ENCODE results near the gene ADARB1.

Gene ADARB1

DNA sequence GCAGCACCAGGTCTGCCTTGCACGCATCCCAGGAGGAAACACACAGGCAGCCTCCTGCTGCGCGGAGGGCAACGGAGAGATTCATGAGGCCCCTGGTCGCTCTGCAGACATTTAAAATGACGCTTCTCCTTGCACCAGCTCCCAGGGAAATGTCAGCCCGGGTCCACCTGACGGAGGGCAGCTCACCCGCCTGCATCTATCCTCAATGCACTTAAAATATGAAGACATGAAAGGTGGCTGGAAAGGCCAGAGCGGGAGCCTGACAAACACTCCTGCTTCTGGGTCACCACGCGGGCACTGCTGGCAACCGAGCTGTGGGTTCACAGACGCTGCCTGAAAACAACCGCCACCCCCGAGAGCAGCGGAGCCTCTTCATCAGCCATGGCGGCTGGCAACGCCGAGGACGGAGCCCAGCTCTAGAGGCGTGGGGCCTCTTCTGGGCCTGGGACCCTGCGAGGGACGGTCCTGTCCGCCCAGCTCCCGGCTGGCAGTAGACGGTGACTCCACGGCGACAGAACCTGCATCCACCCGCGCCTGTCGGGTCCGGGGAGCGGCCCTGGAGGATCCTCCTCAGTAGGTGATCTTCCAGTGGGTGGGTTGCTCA lies 190.6 kb downstream of the ADARB1 start:
- Histone ChIP-seq H3K4me1 (ENCODE audit: control insufficient read depth in 1 of 2, insufficient read depth in 1 of 2, low read depth in 1 of 2, low read length in 1 of 2) (no peaks in the 10 kb centered on the region), H3K27ac (no peak overlapping the region), H3K9me3 (no peaks in the 10 kb centered on the region), H3K36me3 (peaks cover 62% of the 10 kb centered on the region), H3K27me3 (no peaks in the 10 kb centered on the region), H3K4me3 (ENCODE audit: low read depth in 1 of 2, low read length in 1 of 2) (no peak overlapping the region)
- TF ChIP-seq, protein P1, sequence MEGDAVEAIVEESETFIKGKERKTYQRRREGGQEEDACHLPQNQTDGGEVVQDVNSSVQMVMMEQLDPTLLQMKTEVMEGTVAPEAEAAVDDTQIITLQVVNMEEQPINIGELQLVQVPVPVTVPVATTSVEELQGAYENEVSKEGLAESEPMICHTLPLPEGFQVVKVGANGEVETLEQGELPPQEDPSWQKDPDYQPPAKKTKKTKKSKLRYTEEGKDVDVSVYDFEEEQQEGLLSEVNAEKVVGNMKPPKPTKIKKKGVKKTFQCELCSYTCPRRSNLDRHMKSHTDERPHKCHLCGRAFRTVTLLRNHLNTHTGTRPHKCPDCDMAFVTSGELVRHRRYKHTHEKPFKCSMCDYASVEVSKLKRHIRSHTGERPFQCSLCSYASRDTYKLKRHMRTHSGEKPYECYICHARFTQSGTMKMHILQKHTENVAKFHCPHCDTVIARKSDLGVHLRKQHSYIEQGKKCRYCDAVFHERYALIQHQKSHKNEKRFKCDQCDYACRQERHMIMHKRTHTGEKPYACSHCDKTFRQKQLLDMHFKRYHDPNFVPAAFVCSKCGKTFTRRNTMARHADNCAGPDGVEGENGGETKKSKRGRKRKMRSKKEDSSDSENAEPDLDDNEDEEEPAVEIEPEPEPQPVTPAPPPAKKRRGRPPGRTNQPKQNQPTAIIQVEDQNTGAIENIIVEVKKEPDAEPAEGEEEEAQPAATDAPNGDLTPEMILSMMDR (IDR thresholded peaks at IDR 0.05): no peak

DNA sequence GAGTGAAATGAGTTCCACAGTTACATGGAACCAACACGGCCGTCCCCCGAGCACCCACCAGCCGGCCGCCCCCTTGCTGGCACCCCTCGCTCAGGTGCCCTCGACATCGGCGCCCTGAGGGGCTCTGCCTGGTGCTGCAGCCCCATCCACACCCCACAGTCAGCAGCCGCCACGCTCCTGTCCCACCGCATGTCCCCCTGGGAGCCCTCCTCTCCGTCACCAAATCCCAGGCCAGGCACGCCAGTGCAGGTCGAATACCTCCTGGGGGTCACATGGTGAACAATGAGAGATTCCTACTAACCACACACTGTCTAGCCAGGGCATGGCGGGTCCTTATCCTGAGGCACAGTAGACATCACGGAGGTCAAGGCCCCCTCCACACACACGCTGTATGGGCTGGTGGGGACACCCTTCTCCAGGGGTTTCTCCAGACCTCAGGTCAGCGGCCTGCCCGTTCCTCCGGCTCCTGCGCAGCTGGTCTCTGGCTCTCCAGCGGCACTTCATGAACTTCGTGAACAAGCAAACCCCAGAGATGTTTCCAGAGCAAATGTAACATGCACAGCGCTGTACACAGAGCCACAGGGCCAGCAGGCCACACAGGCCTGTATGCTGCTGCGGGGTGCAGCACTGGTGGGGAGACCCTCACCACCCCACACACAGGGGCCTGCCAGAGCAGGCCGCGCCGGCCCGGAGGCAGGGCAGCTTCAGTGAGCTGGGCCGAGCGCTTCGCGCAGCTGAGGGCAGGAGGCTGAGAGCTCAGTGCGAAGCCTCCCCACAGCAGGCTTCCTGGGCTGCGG lies 191.5 kb downstream of the ADARB1 start:
- no peaks in the 10 kb centered on the region for H3K4me1 ChIP-seq (ENCODE audit: control insufficient read depth in 1 of 2, insufficient read depth in 1 of 2, low read depth in 1 of 2, low read length in 1 of 2)
- no peak overlapping the region for H3K27ac ChIP-seq
- TF ChIP-seq, protein P1 (IDR thresholded peaks at IDR 0.05): no peak
- no peak overlapping the region for H3K4me3 ChIP-seq (ENCODE audit: low read depth in 1 of 2, low read length in 1 of 2)
- peaks cover 5% of the 10 kb centered on the region for H3K9me3 ChIP-seq
- H3K36me3 ChIP-seq: peaks cover 70% of the 10 kb centered on the region
- no peaks in the 10 kb centered on the region for H3K27me3 ChIP-seq

DNA sequence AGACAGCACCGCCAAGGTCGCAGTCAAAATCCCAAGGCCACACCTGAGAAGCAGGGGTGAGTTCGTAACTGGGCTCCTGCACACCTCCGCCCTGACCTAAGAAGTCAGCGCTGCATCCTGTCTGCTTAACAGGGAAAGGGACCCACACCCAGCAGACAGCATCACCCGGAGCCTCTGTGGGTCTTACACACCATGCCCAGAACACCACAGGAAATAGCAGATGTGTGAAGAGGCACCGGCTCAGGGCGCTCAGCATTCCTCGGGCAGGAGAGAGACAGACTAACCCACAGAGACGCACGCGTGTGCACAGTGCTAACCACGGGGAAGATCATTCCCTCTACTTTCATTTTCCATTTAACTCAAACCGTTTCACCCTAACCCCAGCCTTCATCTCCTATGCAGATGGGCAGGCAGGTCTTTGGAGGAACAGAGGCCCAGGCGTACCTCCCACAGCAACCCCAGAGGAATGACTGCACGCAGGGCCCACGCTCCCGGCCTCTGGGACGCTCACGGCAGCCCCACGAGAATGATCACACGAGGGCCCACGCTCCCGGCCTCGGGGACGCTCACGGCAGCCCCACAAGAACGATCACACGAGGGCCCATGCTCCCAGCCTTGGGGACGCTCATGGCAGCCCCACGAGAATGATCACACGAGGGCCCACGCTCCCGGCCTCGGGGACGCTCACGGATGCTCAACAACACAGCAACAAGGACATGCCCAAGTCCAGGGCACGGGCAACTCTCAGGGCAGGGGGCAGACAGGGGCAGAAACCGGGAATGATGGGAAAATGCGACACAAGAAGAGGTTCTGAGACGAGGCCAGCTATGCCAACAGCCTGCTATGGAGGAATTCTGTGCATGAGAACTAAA lies 192.4 kb downstream of the ADARB1 start:
- Histone ChIP-seq H3K9me3 (peaks cover 5% of the 10 kb centered on the region), H3K27me3 (no peaks in the 10 kb centered on the region), H3K4me1 (ENCODE audit: control insufficient read depth in 1 of 2, insufficient read depth in 1 of 2, low read depth in 1 of 2, low read length in 1 of 2) (no peaks in the 10 kb centered on the region), H3K36me3 (peaks cover 70% of the 10 kb centered on the region), H3K27ac (no peak overlapping the region), H3K4me3 (ENCODE audit: low read depth in 1 of 2, low read length in 1 of 2) (no peak overlapping the region)
- TF ChIP-seq, protein P1 (IDR thresholded peaks at IDR 0.05): no peak

DNA sequence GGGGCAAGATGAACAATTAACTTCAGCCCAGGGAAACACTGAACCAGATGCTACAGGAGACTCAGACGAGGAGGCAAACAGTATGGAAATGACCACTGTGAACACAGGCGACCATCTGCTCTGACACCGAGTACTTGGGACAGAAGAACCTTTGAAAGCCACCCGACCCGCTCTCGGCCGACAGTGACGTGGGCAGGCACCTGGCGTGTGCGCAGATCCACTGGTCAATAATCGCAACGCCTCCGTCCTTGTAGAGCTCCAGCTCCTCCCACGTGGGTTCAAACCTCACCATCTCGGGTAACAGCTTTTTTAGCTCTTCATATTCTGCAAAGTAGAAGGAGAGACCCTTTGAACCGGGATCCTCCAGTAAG lies 193.0 kb downstream of the ADARB1 start:
- TF ChIP-seq, protein P1 (IDR thresholded peaks at IDR 0.05): no peak
- Histone ChIP-seq H3K27ac (no peak overlapping the region), H3K36me3 (peaks cover 70% of the 10 kb centered on the region), H3K9me3 (peaks cover 5% of the 10 kb centered on the region), H3K4me1 (ENCODE audit: control insufficient read depth in 1 of 2, insufficient read depth in 1 of 2, low read depth in 1 of 2, low read length in 1 of 2) (no peaks in the 10 kb centered on the region), H3K4me3 (ENCODE audit: low read depth in 1 of 2, low read length in 1 of 2) (no peak overlapping the region), H3K27me3 (no peaks in the 10 kb centered on the region)

DNA sequence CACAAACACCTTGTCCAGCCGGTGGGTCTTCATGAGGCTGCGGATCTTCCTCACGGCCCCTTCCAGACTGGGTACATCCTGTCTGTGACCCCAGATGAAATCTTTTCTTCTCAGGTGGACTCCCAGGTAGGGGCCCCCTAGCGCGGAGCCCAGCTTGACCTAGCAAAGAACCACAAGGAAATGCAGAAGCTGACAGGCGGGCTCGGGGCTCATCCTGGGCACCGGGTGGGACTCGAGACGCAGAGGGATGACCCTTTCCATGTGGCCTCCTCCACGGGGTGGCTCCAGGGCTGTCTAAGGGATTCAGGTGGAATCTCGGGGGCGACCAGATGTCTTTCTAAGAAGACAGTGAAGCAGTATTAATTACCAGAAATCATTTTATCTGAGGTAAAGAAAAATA lies 195.5 kb downstream of the ADARB1 start:
- TF ChIP-seq, protein P1 (IDR thresholded peaks at IDR 0.05): no peak
- no peaks in the 10 kb centered on the region for H3K4me1 ChIP-seq (ENCODE audit: control insufficient read depth in 1 of 2, insufficient read depth in 1 of 2, low read depth in 1 of 2, low read length in 1 of 2)
- H3K36me3 ChIP-seq: peaks cover 61% of the 10 kb centered on the region
- no peaks in the 10 kb centered on the region for H3K27me3 ChIP-seq
- no peak overlapping the region for H3K4me3 ChIP-seq (ENCODE audit: low read depth in 1 of 2, low read length in 1 of 2)
- peaks cover 5% of the 10 kb centered on the region for H3K9me3 ChIP-seq
- no peak overlapping the region for H3K27ac ChIP-seq
